Right lobe of liver (tissue), 4 donors: ENCODE measurements around the gene DYNLT5.

Source experiments
- POLR2A ChIP-seq: fragments of 450-650 bp; IDR thresholded peaks from one replicate; pipeline ENCODE4 v1.6.1; 2017; ENCODE audit warnings: antibody characterized with exemption, mild to moderate bottlenecking
- TF ChIP-seq, protein P1 (sequence below), 4 donors: fragments of 200-600 bp in 3 of 4; fragments of 450-650 bp in 1 of 4; IDR thresholded peaks; one replicate each; pipeline versions ENCODE4 v1.5.1 to v1.8.0; 2016 to 2022; ENCODE audit warnings: antibody characterized with exemption in 4 of 4, mild to moderate bottlenecking in 2 of 4
- donor health status: DM: no; HTN: no; CAD: no.
- donor health status: DM: no; HTN: no; CAD: no.
- donor health status: DM: no; HTN: yes; CAD: no.

DNA sequence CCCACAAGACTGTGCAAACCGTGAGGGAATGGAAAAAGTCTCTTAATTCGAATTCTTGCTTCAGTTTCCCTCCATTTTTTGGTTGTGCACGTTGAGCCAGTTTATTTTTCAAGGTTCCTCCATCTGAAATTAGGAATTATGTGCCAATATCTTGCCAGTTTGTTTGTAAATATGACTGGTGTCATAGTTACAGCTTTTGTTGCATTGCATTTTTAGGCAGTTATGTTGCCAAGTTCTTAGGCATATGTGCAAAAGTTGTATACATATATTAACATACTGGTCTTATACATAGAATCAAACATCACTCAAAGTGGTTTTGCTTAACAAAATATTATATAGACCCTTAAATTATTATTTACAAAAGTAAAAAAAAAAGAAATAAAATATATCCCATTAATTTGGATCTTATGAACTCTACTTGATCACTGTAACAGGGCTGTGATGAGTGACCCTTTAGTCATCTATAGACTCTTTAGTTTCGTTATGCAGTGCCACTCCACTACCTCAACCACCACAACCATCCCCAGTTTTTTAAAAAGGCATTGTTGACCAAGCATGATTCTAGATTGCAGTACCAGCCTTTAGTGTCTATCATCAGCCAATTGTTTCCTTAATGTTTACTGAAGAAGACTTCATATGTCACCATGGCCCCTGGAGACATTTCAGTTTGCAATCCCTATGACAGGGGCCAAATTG is 20.9 kb upstream of the DYNLT5 start:
- TF ChIP-seq, protein P1, sequence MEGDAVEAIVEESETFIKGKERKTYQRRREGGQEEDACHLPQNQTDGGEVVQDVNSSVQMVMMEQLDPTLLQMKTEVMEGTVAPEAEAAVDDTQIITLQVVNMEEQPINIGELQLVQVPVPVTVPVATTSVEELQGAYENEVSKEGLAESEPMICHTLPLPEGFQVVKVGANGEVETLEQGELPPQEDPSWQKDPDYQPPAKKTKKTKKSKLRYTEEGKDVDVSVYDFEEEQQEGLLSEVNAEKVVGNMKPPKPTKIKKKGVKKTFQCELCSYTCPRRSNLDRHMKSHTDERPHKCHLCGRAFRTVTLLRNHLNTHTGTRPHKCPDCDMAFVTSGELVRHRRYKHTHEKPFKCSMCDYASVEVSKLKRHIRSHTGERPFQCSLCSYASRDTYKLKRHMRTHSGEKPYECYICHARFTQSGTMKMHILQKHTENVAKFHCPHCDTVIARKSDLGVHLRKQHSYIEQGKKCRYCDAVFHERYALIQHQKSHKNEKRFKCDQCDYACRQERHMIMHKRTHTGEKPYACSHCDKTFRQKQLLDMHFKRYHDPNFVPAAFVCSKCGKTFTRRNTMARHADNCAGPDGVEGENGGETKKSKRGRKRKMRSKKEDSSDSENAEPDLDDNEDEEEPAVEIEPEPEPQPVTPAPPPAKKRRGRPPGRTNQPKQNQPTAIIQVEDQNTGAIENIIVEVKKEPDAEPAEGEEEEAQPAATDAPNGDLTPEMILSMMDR (IDR thresholded peaks at IDR 0.05) = no peak
- TF ChIP-seq POLR2A = no peak
